LoVo (cell line): ENCODE data around the gene DCTN1.

Source experiments
- DNase-seq: peaks from one replicate; pipeline ENCODE4 v3.0.0-alpha.2; 2016; ENCODE audit warnings: low spot score

DCTN1 gene

GRCh38 chr2:74321737-74322136 lies 58.4 kb downstream of the DCTN1 start:
- no peak for DNase-seq

- DNase-seq, result no peak
These were observed 62.4 kb downstream of the DCTN1 start for GRCh38 chr2:74317701-74318100.

- no peak for DNase-seq
These were observed 63.4 kb downstream of the DCTN1 start for GRCh38 chr2:74316627-74317295.

GRCh38 chr2:74314107-74314506 lies 66.0 kb downstream of the DCTN1 start:
- no peak for DNase-seq

GRCh38 chr2:74313497-74313896 lies 66.6 kb downstream of the DCTN1 start:
- DNase-seq, result no peak

GRCh38 chr2:74312913-74313312 lies 67.2 kb downstream of the DCTN1 start:
- DNase-seq, result no peak
